CD4-positive, alpha-beta T cell treated with Interleukin-12 subunit alpha and Interleukin-12 subunit beta, for 1 hour (primary cell): ENCODE results near the gene ACACB.

Experiments
- DNase-seq: peaks from one replicate; pipeline ENCODE4 v3.0.0-alpha.2; 2020

Gene ACACB

DNA sequence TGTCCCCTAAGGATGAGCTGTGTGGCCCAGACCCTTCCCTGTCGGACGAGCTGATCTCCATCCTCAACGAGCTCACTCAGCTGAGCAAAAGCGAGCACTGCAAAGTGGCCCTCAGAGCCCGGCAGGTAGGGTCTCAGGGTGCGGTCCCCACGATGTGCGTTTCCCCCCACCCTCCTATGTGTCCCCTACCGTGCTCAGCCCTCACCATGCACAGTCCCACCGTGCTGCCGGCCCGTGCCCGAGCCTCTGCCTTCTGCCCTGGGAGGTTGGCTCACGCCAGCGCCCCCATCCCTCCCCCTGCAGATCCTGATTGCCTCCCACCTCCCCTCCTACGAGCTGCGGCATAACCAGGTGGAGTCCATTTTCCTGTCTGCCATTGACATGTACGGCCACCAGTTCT, 106.1 kb downstream of the ACACB start:
- no peak for DNase-seq

DNA sequence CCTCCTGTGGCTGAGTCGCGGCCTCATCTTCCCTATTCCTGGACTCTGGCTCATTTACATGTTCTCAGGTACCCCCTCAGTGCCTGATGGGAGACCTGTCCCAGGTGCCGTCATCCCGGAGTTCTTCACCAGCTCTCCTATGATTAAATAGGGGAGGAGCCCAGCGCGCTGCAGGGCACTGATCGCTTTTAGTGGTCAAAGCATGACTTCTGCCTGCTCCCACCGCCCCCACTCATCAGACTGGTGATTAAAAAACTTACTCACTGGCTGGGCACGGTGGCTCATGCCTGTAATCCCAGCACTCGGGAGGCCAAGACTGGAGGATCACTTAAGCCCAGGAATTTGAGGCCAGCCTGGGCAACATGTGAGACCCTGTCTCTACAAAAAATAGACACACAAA, 106.8 kb downstream of the ACACB start:
- no peak for DNase-seq

DNA sequence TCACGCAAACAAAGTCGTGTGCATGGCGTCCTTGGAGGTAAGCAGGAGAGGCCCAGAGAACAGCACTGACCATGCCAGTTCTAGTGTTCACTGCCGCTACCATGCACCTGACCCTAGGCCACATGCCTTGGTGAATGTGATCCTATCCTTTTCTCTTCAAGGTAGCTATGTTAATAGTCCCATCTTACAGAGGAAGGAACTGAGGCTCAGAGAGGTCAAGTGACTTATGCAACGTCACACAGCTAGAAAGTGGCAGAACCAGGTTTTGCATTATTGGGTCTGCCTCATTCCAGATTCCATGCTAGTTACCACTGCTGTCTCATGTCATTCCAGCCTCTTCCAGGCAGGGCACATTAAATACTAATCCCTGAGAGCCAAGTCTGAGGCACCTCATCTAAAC, 107.5 kb downstream of the ACACB start:
- no peak for DNase-seq

DNA sequence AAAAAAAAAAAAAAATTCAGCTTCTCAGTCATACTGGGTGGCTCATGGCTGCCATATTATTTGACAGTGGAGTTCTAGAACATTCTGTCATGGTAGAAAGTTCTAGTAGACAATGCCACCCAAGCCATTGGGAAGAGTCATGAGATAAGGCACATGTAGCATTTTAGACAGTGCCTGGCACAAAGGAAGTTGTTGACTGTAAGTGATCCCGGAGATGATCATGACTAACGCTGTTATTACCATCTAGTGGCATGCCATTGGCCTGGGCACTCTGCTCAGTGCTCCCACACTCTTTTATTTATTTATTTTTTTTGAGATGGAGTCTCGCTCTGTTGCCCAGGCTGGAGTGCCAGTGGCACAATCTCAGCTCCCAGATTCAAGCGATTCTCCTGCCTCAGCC, 112.3 kb downstream of the ACACB start:
- DNase-seq = no peak

DNA sequence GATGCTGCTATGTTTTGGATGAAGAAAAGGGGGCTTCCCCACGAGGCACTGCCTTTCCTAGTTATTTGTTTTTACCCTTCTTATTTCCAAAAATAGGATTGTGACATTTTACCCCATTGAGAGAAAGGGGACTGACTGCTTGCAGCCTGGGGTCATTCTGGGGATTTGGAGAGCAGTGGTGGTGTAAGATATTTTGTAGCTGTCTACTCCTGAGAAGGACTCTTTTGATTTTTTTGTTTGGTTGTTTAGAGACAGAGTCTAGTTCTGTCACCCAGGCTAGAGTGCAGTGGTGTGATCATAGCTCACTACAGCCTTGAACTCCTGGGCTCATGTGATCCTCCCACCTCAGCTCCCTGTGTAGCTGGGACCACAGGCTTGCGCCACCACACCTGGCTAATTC, 113.8 kb downstream of the ACACB start:
- no peak for DNase-seq

DNA sequence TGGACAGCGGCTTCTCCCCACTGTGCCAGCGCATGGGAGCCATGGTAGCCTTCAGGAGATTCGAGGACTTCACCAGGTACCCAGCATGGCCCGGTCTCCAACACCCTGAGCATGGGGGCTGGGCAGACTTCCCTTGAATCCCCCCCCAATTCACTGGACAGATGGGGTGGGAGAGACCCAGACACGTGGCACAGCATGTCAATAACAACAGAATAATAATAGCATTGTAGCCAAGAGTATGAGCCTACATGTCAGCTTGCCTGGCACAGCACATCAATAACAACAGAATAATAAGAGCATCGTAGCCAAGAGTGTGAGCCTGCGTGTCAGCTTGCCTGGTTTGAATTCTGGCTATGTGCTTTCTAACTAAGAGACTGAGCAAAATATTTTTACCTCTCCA, 116.3 kb downstream of the ACACB start:
- no peak for DNase-seq

DNA sequence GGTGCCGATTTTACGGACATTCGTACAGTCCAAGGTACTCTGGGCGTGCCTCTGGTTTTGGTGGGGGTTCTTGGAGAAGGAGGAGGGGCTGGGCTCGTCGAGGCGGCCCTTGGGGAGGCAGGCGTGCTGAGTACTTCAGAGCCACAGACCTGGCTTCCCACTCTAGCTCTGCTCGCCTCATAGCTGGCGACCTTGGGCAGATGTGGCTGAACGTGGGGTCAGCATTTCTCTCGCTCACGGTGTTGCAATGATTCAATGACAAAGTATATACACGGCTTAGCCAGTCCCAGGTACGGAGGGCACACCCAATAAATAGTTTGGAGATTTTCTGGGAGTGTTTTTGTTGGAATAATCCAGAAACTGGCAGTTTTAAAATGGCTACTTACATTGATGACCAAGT, 117.6 kb downstream of the ACACB start:
- DNase-seq = no peak

DNA sequence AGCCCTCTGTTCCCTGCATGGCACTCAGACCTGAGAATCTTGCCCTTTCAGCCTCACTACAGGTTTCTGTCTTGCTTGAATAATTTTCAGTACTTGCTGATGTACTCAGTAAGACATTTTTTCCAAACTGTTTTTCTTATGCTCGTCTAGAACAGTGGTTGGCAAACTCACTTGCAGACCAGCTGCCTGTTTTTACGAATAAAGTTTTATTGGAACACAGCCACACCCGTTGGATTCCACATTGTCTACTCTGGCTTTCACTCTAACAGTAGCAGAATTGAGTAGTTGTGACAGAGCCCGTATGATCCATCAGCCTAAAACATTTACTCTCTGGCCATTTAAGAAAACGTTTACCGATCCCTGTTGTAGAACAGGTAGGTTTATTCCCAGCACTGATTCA, 119.9 kb downstream of the ACACB start:
- DNase-seq = no peak

DNA sequence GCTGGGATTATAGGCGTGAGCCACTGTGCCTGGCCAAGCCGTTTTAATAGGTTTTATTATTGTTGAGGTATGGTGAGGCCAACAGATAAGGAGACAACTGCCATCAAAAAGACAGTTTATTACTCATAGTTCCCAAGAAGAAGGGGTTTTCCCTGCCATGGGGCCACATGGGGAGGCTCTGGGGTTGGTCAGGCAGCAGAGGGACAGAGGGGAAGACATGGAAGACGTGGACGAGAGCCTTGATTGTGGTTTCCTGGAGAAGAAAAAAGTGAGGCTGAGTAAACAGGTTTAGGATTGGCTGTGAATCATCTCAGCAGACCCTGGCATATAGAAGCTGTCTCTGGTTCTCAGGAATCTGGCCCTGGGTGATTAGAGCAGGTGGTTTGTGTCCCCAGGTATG, 122.8 kb downstream of the ACACB start:
- DNase-seq = no peak

DNA sequence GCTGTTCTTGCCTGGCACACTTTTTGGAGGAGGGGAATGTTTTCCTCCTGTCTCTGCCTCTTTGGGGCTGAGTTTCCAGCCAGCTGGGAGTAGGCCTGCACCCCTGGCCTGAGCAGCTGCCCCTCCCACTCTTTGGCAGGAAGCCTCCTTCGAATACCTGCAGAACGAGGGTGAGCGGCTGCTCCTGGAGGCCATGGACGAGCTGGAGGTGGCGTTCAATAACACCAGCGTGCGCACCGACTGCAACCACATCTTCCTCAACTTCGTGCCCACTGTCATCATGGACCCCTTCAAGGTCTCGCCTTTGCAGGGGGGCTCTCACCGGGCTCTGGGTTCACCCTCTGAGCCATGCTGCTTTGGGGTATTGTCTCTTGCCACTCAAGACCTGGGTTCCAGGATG, 123.3 kb downstream of the ACACB start:
- DNase-seq = no peak

DNA sequence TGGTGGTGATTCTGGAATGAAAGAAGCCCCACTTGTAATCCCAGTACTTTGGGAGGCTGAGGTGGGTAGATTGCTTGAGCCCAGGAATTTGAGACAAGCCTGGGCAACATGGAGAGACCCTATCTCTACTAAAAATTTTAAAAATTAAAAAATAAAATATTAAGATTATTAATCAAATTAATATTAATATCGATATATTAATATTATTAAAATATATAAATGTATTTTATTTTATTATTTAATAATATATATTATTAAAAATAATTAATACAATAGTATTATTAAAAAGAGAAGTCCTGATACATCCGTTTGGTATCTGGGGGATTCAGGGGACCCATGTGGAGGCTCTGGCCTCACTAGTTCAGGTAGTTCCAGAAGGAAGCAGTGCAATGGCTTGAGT, 124.0 kb downstream of the ACACB start:
- no peak for DNase-seq

DNA sequence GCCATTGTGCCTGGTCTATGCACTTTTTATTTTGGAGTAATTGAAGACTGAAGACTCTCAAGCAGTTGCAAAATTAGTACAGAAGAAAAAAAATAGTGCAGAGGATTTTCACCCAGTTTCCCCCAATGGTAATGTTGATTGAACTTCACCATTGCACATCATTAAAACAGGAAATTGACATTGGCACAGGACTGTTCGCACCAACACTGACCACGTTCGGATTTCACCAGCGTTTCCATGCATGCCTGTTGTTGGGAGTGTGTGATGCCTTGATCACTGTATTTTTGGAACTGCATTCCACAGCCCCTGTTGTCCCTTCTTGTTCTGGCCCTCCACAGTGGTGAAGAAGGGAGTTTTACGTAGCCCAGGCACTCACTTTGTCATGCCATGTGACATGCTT, 125.5 kb downstream of the ACACB start:
- DNase-seq = no peak

DNA sequence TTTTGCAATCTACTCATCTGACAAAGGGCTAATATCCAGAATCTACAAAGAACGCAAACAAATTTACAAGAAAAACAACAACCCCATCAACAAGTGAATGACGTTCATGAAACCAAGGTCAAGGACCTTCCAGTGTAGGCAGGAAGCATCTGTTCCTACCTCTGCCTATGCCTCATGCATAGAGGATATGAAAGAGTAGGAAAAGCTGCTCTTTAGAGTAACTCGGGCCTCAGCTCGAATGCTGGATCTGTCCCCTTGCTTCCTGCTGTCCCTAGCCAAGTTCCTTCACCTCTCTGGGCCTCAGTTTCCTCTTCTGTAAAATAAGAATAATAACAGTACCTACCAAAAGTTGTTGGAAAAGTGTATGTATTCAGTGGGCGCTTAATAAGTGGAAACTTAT, 127.7 kb downstream of the ACACB start:
- no peak for DNase-seq

DNA sequence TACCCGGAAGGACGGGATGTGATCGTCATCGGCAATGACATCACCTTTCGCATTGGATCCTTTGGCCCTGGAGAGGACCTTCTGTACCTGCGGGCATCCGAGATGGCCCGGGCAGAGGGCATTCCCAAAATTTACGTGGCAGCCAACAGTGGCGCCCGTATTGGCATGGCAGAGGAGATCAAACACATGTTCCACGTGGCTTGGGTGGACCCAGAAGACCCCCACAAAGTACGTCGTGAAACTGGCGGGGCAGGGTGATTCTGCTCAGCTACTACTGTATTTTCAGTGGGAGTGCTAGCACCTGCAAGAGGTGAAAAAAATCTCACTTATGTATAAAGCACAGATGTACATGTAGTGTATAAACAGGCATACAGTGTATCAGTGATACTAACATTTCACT, 129.8 kb downstream of the ACACB start:
- no peak for DNase-seq

DNA sequence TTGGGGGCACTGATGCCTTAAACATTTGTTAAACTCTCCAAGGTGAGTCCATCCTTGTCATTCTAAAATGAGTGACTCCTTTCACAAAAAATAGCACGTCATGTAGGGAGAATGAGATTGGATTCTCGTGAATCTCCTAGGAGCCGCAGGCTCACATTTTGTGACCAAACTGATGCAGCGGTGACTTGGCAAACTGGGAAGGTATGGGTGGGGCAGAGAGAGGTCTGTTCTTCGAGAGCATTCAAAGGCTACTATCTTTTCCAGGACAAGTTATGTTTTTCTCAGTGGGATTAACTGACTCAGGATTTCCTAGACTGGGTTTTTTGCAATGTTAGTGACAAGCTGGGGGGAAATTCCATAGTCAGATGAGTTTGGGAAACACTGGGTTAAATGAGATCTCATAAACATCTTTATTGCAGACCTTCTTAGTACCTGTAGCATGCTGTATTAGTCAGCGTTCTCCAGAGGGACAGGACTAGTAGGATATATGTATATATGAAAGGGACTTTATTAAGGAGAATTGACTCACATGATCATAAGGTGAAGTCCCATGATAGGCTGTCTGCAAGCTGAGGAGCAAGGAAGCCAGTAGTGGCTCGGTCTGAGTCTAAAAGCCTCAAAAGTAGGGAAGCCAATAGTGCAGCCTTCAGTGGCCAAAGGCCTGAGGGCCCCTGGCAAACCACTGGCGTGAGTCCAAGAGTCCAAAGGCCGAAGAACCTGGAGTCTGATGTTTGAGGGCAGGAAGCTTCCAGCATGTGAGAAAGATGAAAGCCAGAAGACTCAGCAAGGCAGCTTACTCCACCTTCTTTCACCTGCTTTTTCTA, 131.7 kb downstream of the ACACB start:
- DNase-seq = no peak

DNA sequence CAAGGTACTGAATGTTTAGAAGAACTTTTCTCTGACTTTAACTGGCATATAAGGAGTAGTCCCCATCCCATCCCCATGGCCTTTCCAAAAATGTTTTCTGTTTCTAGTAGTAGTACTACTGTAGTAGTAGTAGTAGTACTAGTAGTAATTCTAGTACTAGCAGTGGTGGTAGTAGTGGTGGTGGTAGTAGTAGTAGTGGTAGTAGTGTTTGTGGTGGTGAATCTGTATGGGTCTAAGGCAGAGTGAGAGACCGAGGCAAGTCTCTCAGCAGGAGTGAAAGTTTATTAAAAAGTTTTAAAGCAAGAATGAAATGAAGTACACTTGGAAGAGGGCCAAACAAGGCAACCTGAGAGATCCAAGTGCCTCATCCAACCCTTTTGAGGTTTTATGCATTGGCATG, 134.1 kb downstream of the ACACB start:
- no peak for DNase-seq

DNA sequence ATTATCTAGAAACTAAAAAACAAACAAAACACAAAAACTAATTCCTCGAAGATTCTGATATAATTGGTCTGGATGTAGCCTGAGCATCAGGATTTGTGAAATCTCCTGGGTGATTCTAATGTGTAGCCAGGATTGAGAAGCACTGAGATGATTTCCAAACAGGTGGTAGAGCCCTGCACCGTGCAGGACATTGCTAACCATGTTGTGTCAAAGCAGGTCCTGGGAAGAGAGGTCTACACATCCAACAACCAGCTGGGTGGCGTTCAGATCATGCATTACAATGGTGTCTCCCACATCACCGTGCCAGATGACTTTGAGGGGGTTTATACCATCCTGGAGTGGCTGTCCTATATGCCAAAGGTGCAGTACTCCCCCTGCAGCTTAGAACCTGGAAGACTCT, 136.4 kb downstream of the ACACB start:
- DNase-seq = no peak

DNA sequence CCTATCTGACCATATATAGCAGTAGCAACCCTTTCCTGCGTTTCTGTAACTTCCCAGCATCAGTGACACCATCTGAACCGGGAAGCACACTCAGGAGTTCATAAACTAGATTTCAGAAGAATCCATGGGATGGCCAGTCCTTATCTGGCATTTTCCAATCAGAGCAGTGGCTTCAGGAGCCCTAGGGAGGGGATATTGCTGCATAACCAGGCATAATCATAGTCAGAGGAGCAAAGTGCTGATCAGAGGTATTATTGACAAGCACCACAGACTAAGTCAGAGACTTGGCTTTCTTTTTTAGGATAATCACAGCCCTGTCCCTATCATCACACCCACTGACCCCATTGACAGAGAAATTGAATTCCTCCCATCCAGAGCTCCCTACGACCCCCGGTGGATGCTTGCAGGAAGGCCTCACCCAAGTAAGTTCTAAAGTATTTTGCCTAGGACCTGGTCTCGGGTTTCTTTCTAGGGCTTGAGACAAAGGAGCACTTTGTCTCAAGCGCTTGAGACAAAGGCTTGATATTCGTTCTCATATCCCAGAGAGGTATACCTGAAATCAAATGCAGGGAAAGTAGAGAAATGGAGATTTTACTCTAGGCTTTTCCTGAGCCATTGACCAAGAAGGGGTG, 137.6 kb downstream of the ACACB start:
- no peak for DNase-seq

DNA sequence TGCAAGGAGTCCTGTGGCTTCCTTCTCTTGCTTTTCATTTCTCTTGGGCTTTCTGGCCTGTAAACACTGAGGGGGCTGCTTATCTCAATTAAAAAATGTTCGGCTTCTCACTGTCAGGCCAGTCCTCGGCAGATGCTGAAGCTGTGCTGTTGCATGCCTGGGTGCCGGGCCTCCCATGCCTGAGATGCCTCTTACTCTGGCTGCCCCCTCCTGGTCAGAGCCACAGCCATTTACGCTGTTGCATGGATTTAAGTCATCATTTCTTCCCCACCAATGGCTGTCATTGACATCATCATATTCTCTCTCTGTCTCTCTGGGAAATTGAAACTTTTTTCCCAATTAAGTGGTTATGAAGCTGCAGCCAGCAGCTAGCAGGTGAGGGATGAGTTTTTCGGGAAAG, 139.0 kb downstream of the ACACB start:
- DNase-seq = no peak

DNA sequence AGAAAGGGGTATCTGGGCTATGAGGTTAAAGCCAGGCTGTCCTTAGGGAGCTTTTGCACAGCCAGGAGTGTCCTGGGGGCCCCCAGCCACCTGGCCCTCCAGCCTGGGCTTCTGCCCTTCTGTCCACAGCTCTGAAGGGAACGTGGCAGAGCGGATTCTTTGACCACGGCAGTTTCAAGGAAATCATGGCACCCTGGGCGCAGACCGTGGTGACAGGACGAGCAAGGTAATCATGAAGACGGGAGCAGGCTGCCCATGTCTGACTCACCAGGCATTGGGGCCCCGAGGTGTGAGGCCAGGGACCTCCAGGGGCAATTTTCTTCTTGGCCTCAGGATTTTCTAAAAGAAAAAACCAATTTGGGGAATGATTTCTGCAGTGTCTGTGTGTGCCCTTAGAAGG, 139.6 kb downstream of the ACACB start:
- no peak for DNase-seq

DNA sequence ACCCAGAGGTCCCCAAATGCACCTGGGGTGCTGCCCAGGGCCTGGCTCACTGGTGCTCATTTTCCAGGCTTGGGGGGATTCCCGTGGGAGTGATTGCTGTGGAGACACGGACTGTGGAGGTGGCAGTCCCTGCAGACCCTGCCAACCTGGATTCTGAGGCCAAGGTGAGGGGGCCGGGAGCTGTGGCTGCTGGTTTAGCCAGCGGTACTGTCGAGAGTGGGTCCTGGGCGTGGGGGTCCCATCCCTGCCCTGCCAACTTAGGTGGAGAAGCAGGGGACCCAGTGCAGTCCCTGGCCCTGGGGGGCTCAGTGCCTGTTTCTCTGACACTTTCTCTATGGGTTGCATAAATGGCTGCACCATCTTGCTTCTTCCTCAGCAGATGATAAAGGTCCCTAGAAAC, 141.8 kb downstream of the ACACB start:
- DNase-seq = no peak

DNA sequence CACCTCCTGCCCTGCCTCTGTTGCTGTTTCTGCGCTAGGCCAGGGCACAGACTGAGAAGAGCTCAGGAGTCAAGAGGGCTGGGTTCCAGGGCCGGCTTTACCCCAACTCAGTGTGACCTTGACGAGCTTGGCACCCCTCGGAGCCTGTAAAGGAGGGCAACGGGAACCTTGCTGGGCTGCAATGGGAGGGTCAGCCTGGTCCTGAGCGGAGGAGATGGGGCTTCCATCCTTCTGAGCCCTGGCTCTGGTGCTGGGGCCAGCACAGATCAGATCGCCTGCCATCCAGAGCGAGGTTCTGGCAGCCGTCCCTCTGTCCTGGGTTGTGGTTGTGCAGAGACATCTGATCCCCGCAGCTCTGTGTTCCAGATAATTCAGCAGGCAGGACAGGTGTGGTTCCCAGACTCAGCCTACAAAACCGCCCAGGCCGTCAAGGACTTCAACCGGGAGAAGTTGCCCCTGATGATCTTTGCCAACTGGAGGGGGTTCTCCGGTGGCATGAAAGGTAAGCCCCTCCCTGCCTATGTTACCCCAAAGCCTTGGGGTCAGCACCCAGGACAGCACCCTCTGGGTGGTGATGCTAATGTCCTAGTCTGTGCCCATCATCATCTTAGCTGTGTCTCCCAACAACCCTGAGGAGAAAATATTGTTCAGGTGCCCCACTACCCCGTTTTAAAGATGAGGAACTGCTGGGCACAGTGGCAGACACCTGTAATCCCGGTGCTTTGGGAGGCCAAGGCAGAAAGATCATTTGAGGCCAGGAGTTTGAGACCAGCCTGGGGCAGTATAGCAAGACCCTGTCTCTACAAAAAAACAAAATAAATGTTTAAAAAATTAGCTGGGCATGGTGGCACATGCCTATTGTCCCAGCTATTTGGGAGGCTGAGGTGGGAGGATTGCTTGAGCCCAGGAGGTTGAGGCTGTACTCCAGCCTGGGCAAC, 142.5 kb downstream of the ACACB start:
- DNase-seq = no peak

DNA sequence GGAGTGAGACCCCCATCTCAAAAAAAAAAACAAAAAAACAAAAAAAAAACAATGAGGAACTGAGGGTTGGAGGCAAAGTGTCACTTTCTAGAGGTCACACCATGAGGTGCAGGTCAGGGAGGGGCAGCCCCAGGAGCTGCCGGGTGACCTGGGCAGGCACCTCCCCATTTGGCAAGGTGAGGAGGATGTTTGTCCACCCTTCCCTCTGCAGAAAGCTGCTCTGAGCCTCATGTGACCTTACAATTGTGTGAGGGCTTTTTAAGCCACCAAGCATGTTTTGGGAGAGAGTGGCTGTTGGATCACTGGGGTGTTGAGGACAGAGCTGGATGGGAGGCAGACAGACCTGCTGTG, 143.1 kb downstream of the ACACB start:
- DNase-seq = no peak

DNA sequence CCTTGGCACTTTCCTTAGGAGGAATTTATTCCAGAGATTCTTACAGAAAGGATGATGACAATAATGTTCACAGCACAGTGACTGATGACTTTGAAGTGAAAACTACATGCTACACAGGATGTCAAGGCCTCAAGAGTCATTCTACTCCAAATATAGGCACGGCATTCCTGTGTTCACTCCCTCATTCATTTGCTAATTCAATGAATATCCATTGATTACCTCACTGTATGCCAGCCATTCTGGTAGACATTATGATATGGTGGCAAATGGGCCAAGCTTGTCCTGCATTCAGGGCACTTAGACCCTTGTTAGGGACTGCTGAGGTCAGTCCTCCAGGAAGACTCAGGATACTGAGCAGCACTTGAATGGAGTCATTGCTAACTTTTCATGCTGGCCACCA, 144.7 kb downstream of the ACACB start:
- no peak for DNase-seq
